K562 (cell line): Measurements from ENCODE around the gene ACP4. TPM values are rescaled to one million over a fixed set of nuclear protein-coding genes. Genes with fewer than 3 reads are reported as not detected.

Experiments
- CBFB ChIP-seq: sonication (generic); formaldehyde crosslinking; IDR thresholded peaks from 2 replicates; pipeline ENCODE4 v1.4.0; 2020; ENCODE audit warnings: mild to moderate bottlenecking, missing genetic modification reagents
- CREB5 ChIP-seq: fragments of 250-450 bp; sonication (Bioruptor Pico); IDR thresholded peaks from 2 replicates; pipeline ENCODE4 v1.5.0; 2020; ENCODE audit warnings: mild to moderate bottlenecking
- DPF2 ChIP-seq: fragments of 450-650 bp; IDR thresholded peaks from 2 replicates; pipeline ENCODE4 v1.6.1; 2016
- IFI16 ChIP-seq: fragments of 250-450 bp; sonication (Bioruptor Pico); IDR thresholded peaks from 2 replicates; pipeline ENCODE4 v2.1.2; 2022; ENCODE audit warnings: mild to moderate bottlenecking, inconsistent platforms
- JUNB ChIP-seq: fragments of 450-650 bp; formaldehyde crosslinking; conservative IDR thresholded peaks from 2 replicates; pipeline ENCODE4 v1.4.0; 2020; ENCODE audit warnings: mild to moderate bottlenecking
- NR2C2 ChIP-seq, 2 experiments: fragments of 200-800 bp in 1 of 2; sonication (Bioruptor generic) in 1 of 2; sonication (generic) in 1 of 2; formaldehyde crosslinking in 1 of 2; IDR thresholded peaks; 2 replicates each; pipeline versions ENCODE4 v1.6.1 to v1.8.0; 2016 to 2022; ENCODE audit warnings: mild to moderate bottlenecking in 1 of 2, missing compliant biosample characterization in 1 of 2, missing genetic modification characterization in 1 of 2, missing genetic modification reagents in 1 of 2
- NR3C1 ChIP-seq: sonication (generic); formaldehyde crosslinking; IDR thresholded peaks from 2 replicates; pipeline ENCODE4 v1.8.1; 2022; ENCODE audit warnings: missing genetic modification reagents
- PBX2 ChIP-seq, 2 experiments: IDR thresholded peaks in 1 of 2; conservative IDR thresholded peaks in 1 of 2; 2 replicates each; pipeline ENCODE4 v1.6.1; 2016; ENCODE audit warnings: low read depth in 2 of 2, mild to moderate bottlenecking in 1 of 2, missing compliant biosample characterization in 1 of 2, missing genetic modification characterization in 1 of 2, moderate library complexity in 1 of 2
- PCBP2 ChIP-seq: fragments of 200-400 bp; formaldehyde crosslinking; IDR thresholded peaks from 2 replicates; pipeline ENCODE4 v1.6.1; 2018; ENCODE audit warnings: low read length, low read depth, mild to moderate bottlenecking, moderate library complexity; ENCODE audit not compliant: poor library complexity, severe bottlenecking
- PPARD ChIP-seq: fragments of 250-450 bp; sonication (Bioruptor Pico); IDR thresholded peaks from 2 replicates; pipeline ENCODE4 v1.8.0; 2022; ENCODE audit warnings: inconsistent platforms, mild to moderate bottlenecking, moderate library complexity
- RBM22 ChIP-seq: fragments of 200-400 bp; formaldehyde crosslinking; IDR thresholded peaks from 2 replicates; pipeline ENCODE4 v1.6.1; 2018; ENCODE audit warnings: low read length, low read depth; ENCODE audit not compliant: poor library complexity, severe bottlenecking
- RERE ChIP-seq: sonication (generic); formaldehyde crosslinking; IDR thresholded peaks from 2 replicates; pipeline ENCODE4 v1.8.0; 2023; ENCODE audit warnings: missing genetic modification reagents, mild to moderate bottlenecking, borderline replicate concordance
- SMARCB1 ChIP-seq: IDR thresholded peaks from 2 replicates; pipeline ENCODE4 v1.6.1; 2011; ENCODE audit warnings: improper control_type of control experiment, low read depth; ENCODE audit not compliant: insufficient read length
- ZNF143 ChIP-seq: sonication (generic); formaldehyde crosslinking; IDR thresholded peaks from 2 replicates; pipeline ENCODE4 v1.9.0; 2022; ENCODE audit warnings: mild to moderate bottlenecking, missing genetic modification reagents
- ZNF217 ChIP-seq: sonication (generic); formaldehyde crosslinking; IDR thresholded peaks from 2 replicates; pipeline ENCODE4 v1.8.0; 2022; ENCODE audit warnings: mild to moderate bottlenecking, missing genetic modification reagents
- ZNF384 ChIP-seq: IDR thresholded peaks from 2 replicates; pipeline ENCODE4 v1.6.1; 2012; ENCODE audit warnings: low read depth, low read length, improper control_type of control experiment
- ZNF766 ChIP-seq: fragments of 200-800 bp; sonication (Bioruptor generic); conservative IDR thresholded peaks from 2 replicates; pipeline ENCODE4 v1.6.1; 2016; ENCODE audit warnings: missing genetic modification characterization, missing compliant biosample characterization
- ZNF77 ChIP-seq: fragments of 250-450 bp; sonication (Bioruptor Pico); IDR thresholded peaks from 2 replicates; pipeline ENCODE4 v1.5.0; 2020
- polyA plus RNA-seq, 8 experiments: library from polyadenylated mRNA; depleted of rRNA in 4 of 8; stranded (reverse) in 5 of 8; unstranded in 3 of 8; fragments of >200 nt; fragmentation: Nextera tagmentation in 2 of 8; fragmentation: Illumina TruSeq in 1 of 8; extraction: Ambion mirVana in 2 of 8; extraction: Trizol in 1 of 8; gene quantifications; 2 replicates each; pipeline versions ENCODE4 v1.2.1 to v1.2.3, GENCODE V29; 2011 to 2014; ENCODE audit warnings: inconsistent platforms in 1 of 8, missing spikeins in 1 of 8
- total RNA-seq, 7 experiments: library from RNA; depleted of rRNA in 6 of 7; stranded (reverse); fragments of >200 nt in 6 of 7; fragmentation: Illumina TruSeq in 2 of 7; extraction: Trizol in 2 of 7; gene quantifications; 2 replicates each; pipeline versions ENCODE4 v1.2.1 to v1.2.3, GENCODE V29; 2011 to 2021; ENCODE audit warnings: low replicate concordance in 1 of 7

The ACP4 gene
- total and polyA plus RNA-seq, 9 of the 15 experiments (the other 6 are each of a cell fraction or from before 2014, with no cell fraction given): not detected

GRCh38 chr19:50791594-50792271, 1.5 kb downstream of the ACP4 start (continued):
- 0 out of 2 replicates have a peak, but pooled peaks have one; percentile 28 for TF ChIP-seq NR3C1
- TF ChIP-seq IFI16 (CRISPR knock-in tag): no peak
- peak; percentile 23; the same call in 1 of the 2 replicates for TF ChIP-seq CBFB (CRISPR knock-in tag)
- no peak for TF ChIP-seq PCBP2
- TF ChIP-seq PBX2 (CRISPR knock-in tag; IDR thresholded peaks at IDR 0.05; ENCODE audit: low read depth): no peak
- no peak for TF ChIP-seq PBX2 (tag; conservative IDR thresholded peaks at IDR 0.05; ENCODE audit: low read depth)
- no peak for TF ChIP-seq NR2C2 (CRISPR knock-in tag; IDR thresholded peaks at IDR 0.05)
- TF ChIP-seq NR2C2 (tag; IDR thresholded peaks at IDR 0.05): no peak
- TF ChIP-seq ZNF384: no peak
- TF ChIP-seq ZNF766 (CRISPR knock-in tag): no peak
- TF ChIP-seq RERE (CRISPR knock-in tag): peak; percentile 59; the same call in 1 of the 2 replicates
- no peak for TF ChIP-seq PPARD (CRISPR knock-in tag)
- no peak for TF ChIP-seq DPF2
- TF ChIP-seq RBM22: peak; percentile 81
- TF ChIP-seq SMARCB1: no peak
- no peak for TF ChIP-seq CREB5
- no peak for TF ChIP-seq ZNF217
- TF ChIP-seq JUNB (CRISPR knock-in tag): no peak
- no peak for TF ChIP-seq ZNF77 (CRISPR knock-in tag)
- TF ChIP-seq ZNF143 (CRISPR knock-in tag): no peak
